GM12865 (cell line): ENCODE measurements around the gene TEX52.

Experiments
- DNase-seq: peaks from one replicate; pipeline ENCODE4 v3.0.0; 2010; ENCODE audit warnings: low read depth
- H3K4me3 ChIP-seq: 2 replicates; pipeline ENCODE4 v1.5.1; 2011; ENCODE audit warnings: mild to moderate bottlenecking, low read depth, low read length, control low read depth
- CTCF ChIP-seq: IDR thresholded peaks from 2 replicates; pipeline ENCODE4 v1.5.1; 2011; ENCODE audit warnings: low read length, control low read depth, low read depth, inconsistent platforms; ENCODE audit not compliant: insufficient read depth; ENCODE audit errors: missing control alignments

TEX52 gene

GRCh38 chr12:2893007-2893406 lies 36.2 kb upstream of the TEX52 start:
- TF ChIP-seq CTCF = no peak
- DNase-seq = no peak
- no peak overlapping the region for H3K4me3 ChIP-seq

- no peak for DNase-seq
- H3K4me3 ChIP-seq = no peak overlapping the region
These were observed 35.4 kb upstream of the TEX52 start for GRCh38 chr12:2892246-2892645.

GRCh38 chr12:2891240-2892053 lies 34.6 kb upstream of the TEX52 start:
- peak overlapping the region; percentile 90 for H3K4me3 ChIP-seq
- TF ChIP-seq CTCF = no peak
- DNase-seq = peak; percentile 23

More at GRCh38 chr12:2892246-2892645, 35.4 kb upstream of the TEX52 start:
- TF ChIP-seq CTCF = no peak

GRCh38 chr12:2890388-2891239 lies 33.8 kb upstream of the TEX52 start, which contains the start of gene TULP3:
Gene TULP3 (plus strand): TSS chr12:2890891. CDS start chr12:2890948, 57 bp downstream.
- peak; percentile 97 for DNase-seq
- H3K4me3 ChIP-seq = peak within 1 kb of the TSS; percentile 90
- no peak for TF ChIP-seq CTCF

GRCh38 chr12:2890001-2890387 lies 33.2 kb upstream of the TEX52 start:
- TF ChIP-seq CTCF = no peak
- peak overlapping the region; percentile 63 for H3K4me3 ChIP-seq
- DNase-seq = no peak

GRCh38 chr12:2886768-2887450 lies 30.1 kb upstream of the TEX52 start:
- TF ChIP-seq CTCF = no peak
- no peak overlapping the region for H3K4me3 ChIP-seq
- no peak for DNase-seq
